NOMO-1 treated with DMSO at 0.1 percent for 48 hours (cell line): ENCODE data around the gene TNP2.
A peak's percentile ranks its signal among the peaks of the same experiment; 100 is the strongest.

Source experiments
- DNase-seq: peaks from one replicate; lab custom pipeline; 2025; ENCODE audit not compliant: unreplicated experiment; lab: John Stamatoyannopoulos, UW

Gene TNP2

GRCh38 chr16:11278681-11279628, 9.8 kb upstream of the TNP2 start:
- DNase-seq: peak; percentile 60

- no peak for DNase-seq
Observed at GRCh38 chr16:11277607-11278337, 8.6 kb upstream of the TNP2 start.

DNA sequence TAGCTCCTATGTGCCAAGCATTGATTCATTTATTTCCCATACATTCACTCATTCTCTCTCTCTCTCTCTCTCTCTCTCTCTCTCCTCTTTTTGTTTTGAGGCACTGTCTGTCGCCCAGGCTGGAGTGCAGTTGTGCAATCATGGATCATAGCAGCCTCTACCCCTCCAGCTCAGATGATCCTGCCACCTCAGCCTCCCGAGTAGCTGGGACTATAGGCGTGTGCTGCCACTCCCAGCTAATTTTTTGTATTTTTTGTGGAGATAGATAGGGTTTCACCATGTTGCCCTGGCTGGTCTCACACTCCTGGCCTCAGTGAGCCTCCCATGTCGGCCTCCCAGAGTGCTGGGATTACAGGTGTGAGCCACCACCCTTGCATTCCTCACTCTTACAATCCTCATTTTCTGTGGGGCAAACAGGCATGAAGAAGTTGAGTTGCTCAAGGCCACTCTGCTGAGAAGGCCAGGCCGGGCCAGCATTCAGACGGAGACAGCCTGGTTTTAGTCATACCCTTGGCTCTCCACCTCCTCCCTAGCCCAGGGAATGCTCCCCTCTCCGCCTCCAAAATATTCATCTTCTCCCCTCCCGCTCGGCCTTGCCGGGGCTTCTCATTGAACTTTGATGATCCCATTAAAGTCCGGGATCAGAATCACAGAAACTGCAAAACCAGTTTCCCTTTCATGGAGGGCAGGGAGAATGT, 7.9 kb upstream of the TNP2 start:
- no peak for DNase-seq

DNA sequence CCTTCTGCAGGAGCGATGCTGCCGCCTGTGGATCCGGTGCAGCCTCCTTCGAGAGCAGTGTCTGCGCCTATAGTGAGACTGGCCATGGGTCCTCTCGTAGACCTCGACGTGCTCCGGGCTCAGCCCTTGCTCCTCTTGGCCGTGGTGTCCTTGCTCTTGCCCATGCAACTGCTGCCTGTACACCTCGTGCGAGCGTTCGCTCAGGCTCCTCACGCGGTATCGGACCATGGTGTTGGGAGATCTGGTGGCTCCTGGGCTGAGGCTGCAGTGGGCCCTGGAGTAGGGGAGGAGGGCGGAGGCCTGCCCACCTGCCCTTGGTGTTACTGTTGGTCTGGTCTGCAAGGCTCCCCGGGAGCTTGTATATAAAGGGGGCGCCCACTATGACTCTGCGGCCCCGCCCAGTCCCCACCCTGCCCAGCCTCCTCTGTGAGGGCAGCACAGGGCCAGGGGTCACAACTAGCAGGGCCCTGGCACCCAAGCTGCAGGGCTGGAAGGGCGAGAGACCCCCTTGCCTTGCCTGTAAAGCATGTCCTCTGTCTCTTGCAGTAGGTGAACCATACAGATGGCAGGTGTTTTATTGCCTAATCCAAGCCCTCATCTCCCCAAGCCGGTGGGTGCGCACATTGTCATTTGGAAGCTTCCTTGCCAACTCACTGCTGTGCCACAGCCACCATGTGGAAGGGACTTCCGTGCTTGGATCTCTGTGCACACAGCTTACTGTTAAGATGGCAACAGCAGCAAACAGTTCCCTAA, 7.2 kb upstream of the TNP2 start, which contains the start of gene PRM2:
Gene PRM2, minus strand, starts transcription at position 338 of the 753 bp plus-strand sequence. Its CDS starts 110 bp downstream, at position 228.
- no peak for DNase-seq

- DNase-seq: no peak
Observed at GRCh38 chr16:11274964-11275363, 5.8 kb upstream of the TNP2 start.

GRCh38 chr16:11273721-11274324, 4.7 kb upstream of the TNP2 start:
- DNase-seq: no peak

GRCh38 chr16:11272921-11273720, 4.0 kb upstream of the TNP2 start, which contains the start of gene PRM3:
PRM3 (minus strand) TSS chr16:11273629; CDS start chr16:11273595, 34 bp downstream.
- no peak for DNase-seq

GRCh38 chr16:11272484-11272883, 3.4 kb upstream of the TNP2 start:
- DNase-seq: no peak

GRCh38 chr16:11271610-11272009, 2.5 kb upstream of the TNP2 start:
- DNase-seq: no peak

DNA sequence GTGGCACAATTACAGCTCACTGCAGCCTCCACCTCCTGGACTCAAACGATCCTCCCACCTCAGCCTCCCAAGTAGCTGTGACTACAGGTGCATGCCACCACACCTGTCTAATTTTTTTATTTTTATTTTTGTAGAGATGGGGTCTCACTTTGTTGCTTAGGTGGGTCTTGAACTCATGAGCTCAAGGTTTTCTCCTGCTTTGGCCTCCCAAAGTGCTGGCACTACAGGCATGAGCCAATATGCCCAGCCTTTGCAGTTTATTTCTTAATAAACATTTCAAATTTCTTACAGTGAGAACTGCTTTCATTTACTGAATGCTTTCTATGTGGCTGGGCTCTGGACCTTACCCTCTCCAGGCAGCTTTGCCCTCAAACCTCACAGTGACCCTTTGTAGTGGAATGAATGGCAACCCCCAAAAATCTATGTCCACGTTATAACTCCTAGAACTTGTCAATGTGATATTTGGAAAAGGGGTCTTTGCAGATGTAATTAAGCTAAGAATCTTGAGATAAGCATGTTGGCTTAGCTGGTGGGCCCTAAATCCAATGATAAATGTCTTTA, 1.6 kb upstream of the TNP2 start:
- DNase-seq: no peak

- no peak for DNase-seq
Observed at GRCh38 chr16:11265124-11265523, 4.0 kb downstream of the TNP2 start.

- peak; percentile 88 for DNase-seq
Observed at GRCh38 chr16:11264155-11264832, 4.8 kb downstream of the TNP2 start.

DNA sequence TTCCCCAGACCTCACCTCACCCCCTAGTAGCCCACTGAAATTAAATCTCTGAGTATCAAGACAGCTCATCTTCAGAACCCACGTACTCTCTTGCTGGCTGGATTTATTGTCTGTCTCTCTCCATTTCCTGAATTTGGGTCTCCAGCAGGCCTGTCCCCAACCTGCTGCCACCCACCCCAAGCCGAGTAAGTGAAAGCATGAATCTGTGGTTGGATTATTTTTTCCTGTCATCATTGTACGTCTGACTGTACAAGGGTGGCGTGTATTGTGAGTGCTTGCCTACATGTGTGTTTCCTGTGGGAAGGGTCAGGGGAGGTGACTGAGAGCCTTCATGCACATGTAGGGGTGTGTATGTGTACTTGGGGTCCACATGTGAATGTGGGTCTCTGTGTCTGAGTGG, 5.4 kb downstream of the TNP2 start:
- no peak for DNase-seq

GRCh38 chr16:11262915-11263314, 6.2 kb downstream of the TNP2 start:
- no peak for DNase-seq

GRCh38 chr16:11260596-11260966, 8.5 kb downstream of the TNP2 start:
- no peak for DNase-seq

- no peak for DNase-seq
Observed at GRCh38 chr16:11259655-11260595, 9.2 kb downstream of the TNP2 start.
